ENCODE measurements around the gene SPTAN1.

The SPTAN1 gene

DNA sequence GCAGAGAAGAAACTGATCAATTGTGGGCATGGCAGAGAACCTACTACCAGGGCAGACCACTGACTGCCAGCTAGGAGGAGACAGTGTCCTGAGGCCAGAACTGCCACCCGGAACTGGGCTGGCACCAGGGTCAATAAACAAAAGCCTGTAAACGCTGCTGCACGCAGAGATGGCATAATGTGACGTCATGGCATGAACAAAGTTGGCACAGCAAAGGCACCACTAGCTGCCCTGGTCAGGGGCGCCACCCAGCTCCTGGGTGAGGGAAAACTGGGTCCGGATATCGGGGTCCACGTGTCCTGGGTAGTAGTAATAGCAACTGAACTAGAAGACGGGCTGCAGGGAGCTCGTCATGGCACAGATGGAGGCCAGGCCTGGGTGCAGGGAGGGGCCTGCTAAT lies 72.2 kb downstream of the SPTAN1 start:
- TF ChIP-seq CTCF (IDR thresholded peaks at IDR 0.05; ENCODE audit: low read depth, low read length): no peak
- no peak for DNase-seq (ENCODE audit: low read depth, low spot score)
- in situ Hi-C loops (cut with HindIII; ENCODE audit: low sequenced_read_pairs): no loop called here
- no peak overlapping the region for H3K4me3 ChIP-seq (ENCODE audit: low read depth, low read length)

DNA sequence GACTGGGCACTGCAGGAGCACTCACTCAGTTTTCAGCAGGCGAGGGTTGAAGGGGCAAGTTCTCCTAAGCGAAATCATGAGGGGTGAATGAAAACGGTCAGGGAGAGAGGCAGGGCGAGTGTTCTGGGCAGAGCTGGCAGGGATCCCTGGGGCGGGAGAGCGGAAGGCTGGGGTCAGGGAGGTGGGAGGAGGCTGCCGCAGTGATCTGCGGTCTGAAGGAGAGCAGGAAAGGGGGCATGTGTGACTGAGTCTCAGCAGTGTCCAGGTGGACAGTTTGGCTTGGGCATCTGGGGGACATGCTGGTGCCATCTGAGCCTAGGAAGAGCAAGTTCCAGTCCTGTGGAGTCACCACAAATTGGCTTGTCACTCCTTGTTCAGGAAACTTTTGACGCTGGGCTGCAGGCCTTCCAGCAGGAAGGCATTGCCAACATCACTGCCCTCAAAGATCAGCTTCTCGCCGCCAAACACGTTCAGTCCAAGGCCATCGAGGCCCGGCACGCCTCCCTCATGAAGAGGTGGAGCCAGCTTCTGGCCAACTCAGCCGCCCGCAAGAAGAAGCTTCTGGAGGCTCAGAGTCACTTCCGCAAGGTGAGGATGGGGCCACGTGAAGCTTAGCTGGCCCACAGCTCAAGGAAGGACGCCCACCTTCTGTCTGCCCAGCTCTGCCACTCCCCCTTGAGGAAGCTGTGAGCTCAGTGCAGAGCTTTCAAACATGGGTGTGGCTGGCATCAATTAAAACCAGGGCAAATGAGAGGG lies 73.2 kb downstream of the SPTAN1 start:
- H3K4me3 ChIP-seq (ENCODE audit: low read depth, low read length): no peak overlapping the region
- in situ Hi-C loops (cut with HindIII; ENCODE audit: low sequenced_read_pairs): no loop called here
- TF ChIP-seq CTCF (IDR thresholded peaks at IDR 0.05; ENCODE audit: low read depth, low read length): no peak
- DNase-seq (ENCODE audit: low read depth, low spot score): no peak

DNA sequence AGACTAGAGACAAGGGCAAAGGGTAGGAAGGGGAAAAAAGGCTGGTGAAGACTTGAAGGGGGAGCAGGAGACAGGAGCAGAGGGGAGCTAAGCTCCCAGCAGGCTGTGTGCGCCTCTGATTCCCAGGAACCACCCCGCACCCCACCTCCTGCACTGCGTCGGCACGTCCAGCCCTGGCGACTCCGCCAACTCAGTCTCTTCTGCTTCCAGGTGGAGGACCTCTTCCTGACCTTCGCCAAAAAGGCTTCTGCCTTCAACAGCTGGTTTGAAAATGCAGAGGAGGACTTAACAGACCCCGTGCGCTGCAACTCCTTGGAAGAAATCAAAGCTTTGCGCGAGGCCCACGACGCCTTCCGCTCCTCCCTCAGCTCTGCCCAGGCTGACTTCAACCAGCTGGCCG lies 73.8 kb downstream of the SPTAN1 start:
- in situ Hi-C loops (cut with HindIII; ENCODE audit: low sequenced_read_pairs): no loop called here
- no peak for TF ChIP-seq CTCF (IDR thresholded peaks at IDR 0.05; ENCODE audit: low read depth, low read length)
- DNase-seq (ENCODE audit: low read depth, low spot score): no peak
- H3K4me3 ChIP-seq (ENCODE audit: low read depth, low read length): no peak overlapping the region

GRCh38 chr9:128627127-128627715 lies 74.8 kb downstream of the SPTAN1 start:
- no peak for DNase-seq (ENCODE audit: low read depth, low spot score)
- TF ChIP-seq CTCF (IDR thresholded peaks at IDR 0.05; ENCODE audit: low read depth, low read length): no peak
- in situ Hi-C loops (cut with HindIII; ENCODE audit: low sequenced_read_pairs): no loop called here
- H3K4me3 ChIP-seq (ENCODE audit: low read depth, low read length): no peak overlapping the region

GRCh38 chr9:128627906-128628305 lies 75.5 kb downstream of the SPTAN1 start:
- H3K4me3 ChIP-seq (ENCODE audit: low read depth, low read length): no peak overlapping the region
- no peak for DNase-seq (ENCODE audit: low read depth, low spot score)
- TF ChIP-seq CTCF (IDR thresholded peaks at IDR 0.05; ENCODE audit: low read depth, low read length): no peak
- in situ Hi-C loops (cut with HindIII; ENCODE audit: low sequenced_read_pairs): no loop called here

DNA sequence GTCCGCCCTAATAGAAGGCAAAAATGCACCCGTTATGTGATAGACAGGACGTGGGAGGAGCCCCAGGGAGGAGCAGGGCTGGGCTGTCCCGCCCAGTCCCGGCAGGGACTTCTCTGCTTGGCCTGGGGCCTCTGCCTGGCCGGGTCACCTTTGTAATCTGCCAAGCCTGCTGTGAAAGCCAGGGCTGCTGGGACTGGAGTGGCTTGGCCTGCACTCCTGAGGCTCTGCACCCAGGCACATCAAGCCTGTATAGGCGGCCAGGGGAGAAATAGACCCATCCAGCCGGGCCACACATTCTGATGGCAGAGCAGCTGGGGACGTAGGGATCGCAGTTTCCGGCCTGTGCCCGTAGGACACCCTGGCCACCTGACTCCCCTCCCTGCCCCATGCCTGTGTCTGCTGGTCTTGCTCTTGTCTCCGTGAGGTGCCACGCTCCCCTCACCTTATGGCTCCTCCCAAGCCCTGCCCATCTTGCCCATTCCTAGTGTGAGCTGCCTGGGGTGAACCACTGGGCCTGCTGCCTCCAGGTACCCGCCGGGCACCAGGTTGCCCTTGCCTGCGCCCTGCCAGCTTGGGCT lies 76.2 kb downstream of the SPTAN1 start:
- no peak overlapping the region for H3K4me3 ChIP-seq (ENCODE audit: low read depth, low read length)
- in situ Hi-C loops (cut with HindIII; ENCODE audit: low sequenced_read_pairs): no loop called here
- DNase-seq (ENCODE audit: low read depth, low spot score): no peak
- no peak for TF ChIP-seq CTCF (IDR thresholded peaks at IDR 0.05; ENCODE audit: low read depth, low read length)
